OCI-LY1 (cell line): Measurements from ENCODE around the gene EWSR1.

Experiments used
- H2AFZ ChIP-seq: fragments of 200-600 bp; sonication (generic), shearing (Covaris generic); 2 replicates; pipeline ENCODE4 v1.6.0; 2014; ENCODE audit warnings: antibody characterized with exemption, mild to moderate bottlenecking, low read length
- H3F3A ChIP-seq: fragments of 200-600 bp; sonication (generic), shearing (Covaris generic); 2 replicates; pipeline ENCODE4 v1.6.0; 2014; ENCODE audit warnings: mild to moderate bottlenecking, antibody characterized with exemption, low read length, moderate library complexity; ENCODE audit not compliant: insufficient read depth
- H3K27ac ChIP-seq: fragments of 200-600 bp; sonication (generic); 2 replicates; pipeline ENCODE4 v1.5.1; 2014; ENCODE audit warnings: low read length, mixed run types, mild to moderate bottlenecking, low read depth; ENCODE audit not compliant: poor library complexity, severe bottlenecking
- H3K27me3 ChIP-seq: fragments of 200-600 bp; sonication (generic); 2 replicates; pipeline ENCODE4 v1.6.0; 2014; ENCODE audit warnings: antibody characterized with exemption, mild to moderate bottlenecking, low read length, moderate library complexity; ENCODE audit not compliant: insufficient read depth
- H3K36me3 ChIP-seq: fragments of 200-600 bp; sonication (generic); 2 replicates; pipeline ENCODE4 v1.6.1; 2014; ENCODE audit warnings: mild to moderate bottlenecking, antibody characterized with exemption, low read length, moderate library complexity, mixed read lengths; ENCODE audit not compliant: insufficient read depth
- H3K4me1 ChIP-seq: fragments of 200-600 bp; sonication (generic); 2 replicates; pipeline ENCODE4 v1.5.1; 2014; ENCODE audit warnings: mild to moderate bottlenecking, low read length, moderate library complexity; ENCODE audit not compliant: insufficient read depth, severe bottlenecking
- H3K4me2 ChIP-seq: fragments of 200-600 bp; sonication (generic), shearing (Covaris generic); 2 replicates; pipeline ENCODE4 v1.6.1; 2014; ENCODE audit warnings: low read length
- H3K4me3 ChIP-seq: fragments of 200-600 bp; sonication (generic); 2 replicates; pipeline ENCODE4 v1.5.1; 2014; ENCODE audit warnings: low read length, low read depth, mild to moderate bottlenecking, mixed read lengths; ENCODE audit not compliant: poor library complexity, severe bottlenecking
- H3K79me2 ChIP-seq: fragments of 200-600 bp; shearing (Covaris generic); 2 replicates; pipeline ENCODE4 v1.6.1; 2016; ENCODE audit warnings: mixed run types, low read length, mixed read lengths; ENCODE audit not compliant: insufficient read depth
- H3K9ac ChIP-seq: fragments of 200-600 bp; sonication (generic), shearing (Covaris generic); 2 replicates; pipeline ENCODE4 v1.6.1; 2014; ENCODE audit warnings: mild to moderate bottlenecking, low read length, mixed read lengths
- H3K9me2 ChIP-seq: fragments of 200-600 bp; sonication (generic), shearing (Covaris generic); 2 replicates; pipeline ENCODE4 v1.6.1; 2014; ENCODE audit warnings: low read depth, mild to moderate bottlenecking, low read length, mixed read lengths
- H3K9me3 ChIP-seq: fragments of 200-600 bp; shearing (Covaris generic); 2 replicates; pipeline ENCODE4 v1.6.1; 2014; ENCODE audit warnings: low read length, mixed read lengths
- H4K20me1 ChIP-seq: fragments of 200-600 bp; sonication (generic), shearing (Covaris generic); 2 replicates; pipeline ENCODE4 v1.6.0; 2016; ENCODE audit warnings: mild to moderate bottlenecking, low read length; ENCODE audit not compliant: insufficient read depth
- EZH2 ChIP-seq: fragments of 200-600 bp; sonication (generic), shearing (Covaris generic); IDR thresholded peaks from 2 replicates; pipeline ENCODE4 v1.8.0; 2017; ENCODE audit warnings: borderline replicate concordance, mixed run types, mild to moderate bottlenecking, antibody characterized with exemption, low read length, moderate library complexity, mixed read lengths
- TF ChIP-seq, protein P1 (sequence below): fragments of 200-600 bp; sonication (generic), shearing (Covaris generic); IDR thresholded peaks from 2 replicates; pipeline ENCODE4 v1.5.1; 2017; ENCODE audit warnings: mild to moderate bottlenecking, antibody characterized with exemption, low read length, moderate library complexity, mixed read lengths

The EWSR1 gene

DNA sequence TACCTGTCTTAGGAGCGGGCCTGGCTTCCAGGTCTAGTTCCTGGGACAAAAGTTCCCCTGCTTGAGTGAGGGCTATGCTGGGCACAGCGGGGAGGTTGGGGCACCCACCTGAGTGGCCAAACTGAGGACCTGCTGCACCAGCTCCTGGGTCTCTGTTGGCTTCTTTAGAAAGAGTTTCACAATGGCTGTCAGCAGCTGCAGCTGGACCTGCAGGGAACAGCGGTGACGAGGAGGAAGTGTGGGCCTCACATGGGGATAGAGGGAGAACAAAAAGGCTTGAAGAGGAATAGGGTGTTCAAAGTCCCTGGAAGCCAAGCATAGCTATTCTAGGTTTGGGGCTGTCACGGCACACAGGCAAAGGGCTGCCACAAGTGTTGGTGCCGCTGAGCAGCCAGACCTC lies 74.1 kb downstream of the EWSR1 start:
- H3K9me3 ChIP-seq: no peaks in the 10 kb centered on the region
- H3K4me1 ChIP-seq: no peaks in the 10 kb centered on the region
- no peaks in the 10 kb centered on the region for H3K79me2 ChIP-seq
- no peaks in the 10 kb centered on the region for H4K20me1 ChIP-seq
- no peak overlapping the region for H2AFZ ChIP-seq
- H3F3A ChIP-seq: no peaks in the 10 kb centered on the region
- no peaks in the 10 kb centered on the region for H3K27me3 ChIP-seq
- H3K9me2 ChIP-seq: no peaks in the 10 kb centered on the region
- no peak overlapping the region for H3K4me3 ChIP-seq
- TF ChIP-seq, protein P1, sequence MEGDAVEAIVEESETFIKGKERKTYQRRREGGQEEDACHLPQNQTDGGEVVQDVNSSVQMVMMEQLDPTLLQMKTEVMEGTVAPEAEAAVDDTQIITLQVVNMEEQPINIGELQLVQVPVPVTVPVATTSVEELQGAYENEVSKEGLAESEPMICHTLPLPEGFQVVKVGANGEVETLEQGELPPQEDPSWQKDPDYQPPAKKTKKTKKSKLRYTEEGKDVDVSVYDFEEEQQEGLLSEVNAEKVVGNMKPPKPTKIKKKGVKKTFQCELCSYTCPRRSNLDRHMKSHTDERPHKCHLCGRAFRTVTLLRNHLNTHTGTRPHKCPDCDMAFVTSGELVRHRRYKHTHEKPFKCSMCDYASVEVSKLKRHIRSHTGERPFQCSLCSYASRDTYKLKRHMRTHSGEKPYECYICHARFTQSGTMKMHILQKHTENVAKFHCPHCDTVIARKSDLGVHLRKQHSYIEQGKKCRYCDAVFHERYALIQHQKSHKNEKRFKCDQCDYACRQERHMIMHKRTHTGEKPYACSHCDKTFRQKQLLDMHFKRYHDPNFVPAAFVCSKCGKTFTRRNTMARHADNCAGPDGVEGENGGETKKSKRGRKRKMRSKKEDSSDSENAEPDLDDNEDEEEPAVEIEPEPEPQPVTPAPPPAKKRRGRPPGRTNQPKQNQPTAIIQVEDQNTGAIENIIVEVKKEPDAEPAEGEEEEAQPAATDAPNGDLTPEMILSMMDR: no peak
- no peak for TF ChIP-seq EZH2
- H3K4me2 ChIP-seq: no peak overlapping the region
- peaks cover 94% of the 10 kb centered on the region for H3K36me3 ChIP-seq
- no peak overlapping the region for H3K9ac ChIP-seq
- no peak overlapping the region for H3K27ac ChIP-seq

DNA sequence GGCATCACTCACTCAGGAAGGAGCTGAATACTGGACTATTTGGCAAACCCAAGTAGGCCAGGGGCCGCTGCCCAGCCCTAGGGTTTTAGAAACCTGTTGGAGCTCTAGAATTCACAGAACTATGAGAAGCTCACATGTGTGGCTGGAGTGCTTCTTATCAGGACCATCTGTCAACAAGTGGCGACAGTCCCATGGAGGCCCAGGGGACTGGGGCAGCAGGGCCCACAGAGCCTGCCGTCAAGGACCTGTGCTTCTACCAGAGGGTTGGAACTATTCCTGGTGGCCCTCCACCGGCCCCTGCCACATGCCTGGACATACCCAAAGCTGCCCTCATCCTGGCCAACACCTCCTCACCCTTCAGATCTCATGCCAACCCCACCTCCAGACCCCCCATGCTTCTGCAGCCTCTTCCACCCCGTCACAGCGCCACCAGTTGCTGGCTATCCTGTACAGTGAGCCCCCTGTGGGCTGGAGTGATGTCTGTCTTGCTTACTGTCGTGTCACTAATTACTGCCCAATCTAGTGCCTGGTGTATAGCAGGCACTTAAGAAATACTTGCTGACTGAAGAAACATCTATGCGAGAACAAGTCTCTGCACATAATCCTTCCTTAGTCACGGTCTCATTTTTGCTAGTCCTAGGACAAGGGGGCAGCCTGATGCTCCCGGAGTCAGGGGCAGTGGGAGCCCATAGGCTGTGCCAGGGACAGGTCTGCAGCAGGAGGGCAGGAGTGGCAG lies 74.7 kb downstream of the EWSR1 start:
- Histone ChIP-seq H3K9ac (no peak overlapping the region), H3F3A (no peaks in the 10 kb centered on the region), H3K4me2 (no peak overlapping the region), H3K9me3 (no peaks in the 10 kb centered on the region), H2AFZ (no peak overlapping the region), H3K4me1 (no peaks in the 10 kb centered on the region), H3K27ac (no peak overlapping the region), H4K20me1 (no peaks in the 10 kb centered on the region), H3K4me3 (no peak overlapping the region), H3K36me3 (peaks cover 94% of the 10 kb centered on the region), H3K9me2 (no peaks in the 10 kb centered on the region), H3K79me2 (no peaks in the 10 kb centered on the region), H3K27me3 (no peaks in the 10 kb centered on the region)
- TF ChIP-seq, protein P1: no peak; the same call in 1 of the 2 replicates
- no peak for TF ChIP-seq EZH2

DNA sequence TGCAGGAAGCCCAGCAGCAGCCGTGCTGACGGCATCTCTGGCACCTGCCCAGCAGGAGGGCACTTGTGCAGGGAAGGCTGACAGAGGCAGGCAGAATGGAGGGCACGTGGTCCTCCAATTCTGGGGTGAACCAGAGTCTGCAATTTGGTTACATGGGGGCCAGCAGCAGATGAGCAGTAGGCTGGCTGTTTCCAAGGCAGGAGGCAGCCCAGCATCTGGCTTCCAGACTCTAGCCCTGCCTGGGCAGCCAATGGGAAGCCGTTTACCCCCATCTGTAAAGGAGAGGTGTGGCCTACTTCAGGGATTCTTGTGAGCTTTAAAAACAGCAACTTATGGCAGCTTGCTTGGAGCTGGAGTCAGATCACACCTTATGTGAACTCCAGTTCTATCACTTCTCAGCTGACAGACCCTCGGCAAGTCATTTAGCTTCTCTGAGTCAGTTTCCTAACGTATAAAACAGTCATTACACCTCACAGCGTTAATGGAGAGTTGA lies 75.3 kb downstream of the EWSR1 start:
- Histone ChIP-seq H2AFZ (no peak overlapping the region), H3K9ac (no peak overlapping the region), H3K4me2 (no peak overlapping the region), H4K20me1 (no peaks in the 10 kb centered on the region), H3K27ac (no peak overlapping the region), H3K79me2 (no peaks in the 10 kb centered on the region), H3K9me3 (no peaks in the 10 kb centered on the region), H3F3A (no peaks in the 10 kb centered on the region), H3K4me3 (no peak overlapping the region), H3K9me2 (no peaks in the 10 kb centered on the region), H3K27me3 (no peaks in the 10 kb centered on the region), H3K36me3 (peaks cover 94% of the 10 kb centered on the region), H3K4me1 (no peaks in the 10 kb centered on the region)
- TF ChIP-seq, protein P1: no peak
- no peak for TF ChIP-seq EZH2
